Tibial nerve (tissue), 4 donors: ENCODE measurements around the gene HES6. TPM values are rescaled to one million over a fixed set of nuclear protein-coding genes. Genes with fewer than 3 reads are reported as not detected.

Experiments used
- DNase-seq, 2 donors: peaks; one replicate each; pipeline ENCODE4 v3.0.0-alpha.2; 2019; ENCODE audit warnings: low spot score in 2 of 2
- H3K27ac ChIP-seq, 4 donors: fragments of 200-600 bp; sonication (generic) in 3 of 4; one replicate each; pipeline ENCODE4 v1.5.1; 2017 to 2019; ENCODE audit warnings: mild to moderate bottlenecking in 1 of 4
- H3K27me3 ChIP-seq, 2 donors: fragments of 200-600 bp; sonication (generic) in 1 of 2; one replicate each; pipeline versions ENCODE4 v1.5.1 to v1.6.0; 2017 to 2019
- H3K36me3 ChIP-seq, 3 donors: fragments of 200-600 bp; sonication (generic); one replicate each; pipeline ENCODE4 v1.5.1; 2018 to 2019
- H3K4me1 ChIP-seq, 4 donors: fragments of 200-600 bp; sonication (generic) in 3 of 4; one replicate each; pipeline ENCODE4 v1.5.1; 2017 to 2019
- H3K4me3 ChIP-seq, 4 donors: fragments of 200-600 bp; sonication (generic) in 3 of 4; one replicate each; pipeline ENCODE4 v1.5.1; 2017 to 2019; ENCODE audit warnings: mild to moderate bottlenecking in 1 of 4, moderate library complexity in 1 of 4
- H3K9me3 ChIP-seq, 4 donors: fragments of 200-600 bp; sonication (generic) in 3 of 4; one replicate each; pipeline ENCODE4 v1.5.1; 2017 to 2019
- EP300 ChIP-seq, 2 donors: sonication (generic); formaldehyde crosslinking; IDR thresholded peaks; one replicate each; pipeline ENCODE4 v1.6.1; 2017; ENCODE audit warnings: antibody characterized with exemption in 2 of 2, mild to moderate bottlenecking in 1 of 2
- POLR2A ChIP-seq, 2 donors: fragments of 450-650 bp; IDR thresholded peaks; one replicate each; pipeline ENCODE4 v1.6.1; 2017; ENCODE audit warnings: antibody characterized with exemption in 2 of 2, mild to moderate bottlenecking in 2 of 2, moderate library complexity in 2 of 2
- WGBS, 2 donors: methylation state at CpG; one replicate each; pipeline ENCODE4 v1.1.5; 2018; 5-methylcytosine and 5-hydroxymethylcytosine counted together
- total RNA-seq, 4 donors: library from RNA; depleted of rRNA; stranded (reverse); fragments of >200 nt; gene quantifications; one replicate each; pipeline ENCODE4 v1.1.0, GENCODE V29; 2016
- TF ChIP-seq, protein P1 (sequence below), 5 experiments: fragments of 200-600 bp in 3 of 5; fragments of 450-650 bp in 2 of 5; sonication (generic) in 3 of 5; IDR thresholded peaks; one replicate each; pipeline ENCODE4 v1.5.1; 2016 to 2019; ENCODE audit warnings: antibody characterized with exemption in 5 of 5, mild to moderate bottlenecking in 3 of 5, moderate library complexity in 2 of 5

Gene HES6
- total RNA-seq, 4 donors from 2014 or later: 4.4 to 18.6 (median 12.4) TPM

GRCh38 chr2:238203094-238203972 lies 36.5 kb downstream of the HES6 start, which contains the start of gene ILKAP:
ILKAP (minus strand) TSS chr2:238203695; CDS start chr2:238203553, 142 bp downstream.
- 0% methylated on average over 6 to 73 of the region's 126 CpGs for WGBS, 2 donors
- DNase-seq: peak; percentile 53 to 72
- TF ChIP-seq POLR2A (IDR thresholded peaks at IDR 0.05): peak; percentile 74 to 88
- peak in 1 of 2 donors; percentile 68 for TF ChIP-seq EP300 (IDR thresholded peaks at IDR 0.05)
- TF ChIP-seq, protein P1, sequence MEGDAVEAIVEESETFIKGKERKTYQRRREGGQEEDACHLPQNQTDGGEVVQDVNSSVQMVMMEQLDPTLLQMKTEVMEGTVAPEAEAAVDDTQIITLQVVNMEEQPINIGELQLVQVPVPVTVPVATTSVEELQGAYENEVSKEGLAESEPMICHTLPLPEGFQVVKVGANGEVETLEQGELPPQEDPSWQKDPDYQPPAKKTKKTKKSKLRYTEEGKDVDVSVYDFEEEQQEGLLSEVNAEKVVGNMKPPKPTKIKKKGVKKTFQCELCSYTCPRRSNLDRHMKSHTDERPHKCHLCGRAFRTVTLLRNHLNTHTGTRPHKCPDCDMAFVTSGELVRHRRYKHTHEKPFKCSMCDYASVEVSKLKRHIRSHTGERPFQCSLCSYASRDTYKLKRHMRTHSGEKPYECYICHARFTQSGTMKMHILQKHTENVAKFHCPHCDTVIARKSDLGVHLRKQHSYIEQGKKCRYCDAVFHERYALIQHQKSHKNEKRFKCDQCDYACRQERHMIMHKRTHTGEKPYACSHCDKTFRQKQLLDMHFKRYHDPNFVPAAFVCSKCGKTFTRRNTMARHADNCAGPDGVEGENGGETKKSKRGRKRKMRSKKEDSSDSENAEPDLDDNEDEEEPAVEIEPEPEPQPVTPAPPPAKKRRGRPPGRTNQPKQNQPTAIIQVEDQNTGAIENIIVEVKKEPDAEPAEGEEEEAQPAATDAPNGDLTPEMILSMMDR (IDR thresholded peaks at IDR 0.05): peak in 1 of 5 experiments; percentile 56

DNA sequence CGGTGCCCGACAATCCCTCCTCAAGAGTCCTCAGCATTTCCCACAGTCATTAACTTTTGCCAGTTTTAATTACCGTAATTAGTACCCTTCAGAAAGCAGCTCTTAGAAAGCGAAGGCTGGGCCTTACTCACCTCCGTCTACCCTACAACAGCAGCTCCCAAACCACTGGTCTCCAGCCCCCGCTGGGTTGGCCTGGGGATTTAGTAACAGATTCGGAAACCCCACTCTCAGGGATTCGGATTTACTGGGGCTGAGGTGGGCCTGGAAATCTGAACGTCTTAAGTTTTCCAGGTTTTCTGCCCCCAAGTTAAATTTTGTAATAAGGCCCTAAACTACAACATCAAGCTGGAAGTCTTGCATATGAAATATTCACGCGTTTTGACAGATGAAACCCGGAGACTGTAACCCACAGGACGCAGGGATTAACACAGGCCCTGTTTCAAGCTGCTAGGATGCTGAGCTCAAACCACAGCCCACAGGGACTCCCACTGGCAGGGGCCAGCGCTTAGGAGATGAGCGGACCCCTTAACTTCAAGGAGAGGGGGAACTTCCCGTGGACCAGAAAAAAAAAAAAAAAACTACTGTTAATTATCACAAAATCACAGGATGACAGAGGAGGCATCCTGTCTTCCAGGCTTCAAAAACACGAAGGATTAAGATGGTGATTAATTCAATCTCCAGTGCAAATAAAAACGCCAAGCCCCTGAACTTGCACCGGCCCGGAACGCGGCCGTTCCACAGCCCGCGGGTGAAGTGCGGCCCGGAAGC lies 37.3 kb downstream of the HES6 start:
- DNase-seq: no peak
- Histone ChIP-seq H3K36me3 (no peaks in the 10 kb centered on the region), H3K4me1 (peaks cover 0 to 56% (median 26%) of the 10 kb centered on the region in 4 donors), H3K27ac (peak overlapping the region; percentile 77 to 93 (median 88)), H3K4me3 (peak overlapping the region; percentile 63 to 88 (median 76)), H3K27me3 (no peaks in the 10 kb centered on the region), H3K9me3 (no peaks in the 10 kb centered on the region)
- TF ChIP-seq EP300 (IDR thresholded peaks at IDR 0.05): no peak
- TF ChIP-seq, protein P1 (IDR thresholded peaks at IDR 0.05): no peak
- TF ChIP-seq POLR2A (IDR thresholded peaks at IDR 0.05): no peak
- WGBS, 2 donors: 4 to 8% methylated on average over 24 to 27 of the region's 27 CpGs

More at GRCh38 chr2:238203094-238203972, 36.5 kb downstream of the HES6 start, which contains the start of gene ILKAP:
- H3K27ac ChIP-seq: peak within 1 kb of the TSS; percentile 77 to 93 (median 90)
- H3K36me3 ChIP-seq: no peaks in the 10 kb centered on the region
- peaks cover 0 to 47% (median 26%) of the 10 kb centered on the region in 4 donors for H3K4me1 ChIP-seq
- peak within 1 kb of the TSS; percentile 63 to 88 (median 76) for H3K4me3 ChIP-seq
- no peaks in the 10 kb centered on the region for H3K27me3 ChIP-seq
- no peaks in the 10 kb centered on the region for H3K9me3 ChIP-seq

DNA sequence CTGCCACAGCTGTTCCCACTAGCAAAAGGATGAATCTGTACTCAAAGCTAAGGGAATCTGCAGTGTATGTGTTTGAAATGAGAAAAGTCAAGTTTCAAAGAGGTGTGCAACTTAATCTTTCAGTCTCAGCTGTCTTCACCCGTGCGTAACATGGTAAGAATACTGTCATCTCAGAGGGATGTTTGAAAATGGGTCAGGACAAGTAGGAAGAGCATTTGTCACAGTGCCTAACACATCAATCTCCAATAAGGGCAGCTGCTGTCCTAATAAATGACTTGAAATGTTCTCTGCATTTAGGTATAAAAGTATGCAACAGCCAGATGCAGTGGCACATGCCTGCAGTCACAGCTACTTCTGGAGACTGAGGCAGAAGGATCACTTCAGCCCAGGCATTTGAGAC lies 49.4 kb downstream of the HES6 start:
- H3K4me1 ChIP-seq: peaks cover 0 to 6% (median 2%) of the 10 kb centered on the region in 4 donors
- DNase-seq: no peak
- WGBS, 2 donors: 94 to 97% methylated on average over 2 of the region's 2 CpGs
- peaks cover 3 to 91% (median 19%) of the 10 kb centered on the region in 3 donors for H3K36me3 ChIP-seq
- no peaks in the 10 kb centered on the region for H3K9me3 ChIP-seq
- no peaks in the 10 kb centered on the region for H3K27me3 ChIP-seq
- no peak overlapping the region for H3K27ac ChIP-seq
- TF ChIP-seq, protein P1 (IDR thresholded peaks at IDR 0.05): no peak
- no peak for TF ChIP-seq POLR2A (IDR thresholded peaks at IDR 0.05)
- no peak for TF ChIP-seq EP300 (IDR thresholded peaks at IDR 0.05)
- H3K4me3 ChIP-seq: no peak overlapping the region

Other genes starting within 250 kb of the HES6 start
- 10 to 100 TPM; 13.6 to 23.3 (median 17.6) TPM for gene SCLY, start 179.0 kb downstream of the HES6 start, total RNA-seq
- 1 to 10 TPM in 1 of 4 donors, under 1 TPM in 1, not detected in 2; 0.44 to 2.1 TPM for gene ESPNL, start 139.7 kb downstream of the HES6 start, total RNA-seq
- 1 to 10 TPM in 3 of 4 donors, under 1 TPM in 1; 0.63 to 2.1 (median 1.6) TPM for gene KLHL30, start 101.4 kb downstream of the HES6 start, total RNA-seq
- not detected for gene ERFE, start 81.1 kb downstream of the HES6 start, total RNA-seq
- gene ILKAP, start 36.3 kb downstream of the HES6 start, total RNA-seq: 10 to 100 TPM; 40.8 to 53.1 (median 47.9) TPM
- gene PER2, start 48.6 kb upstream of the HES6 start, total RNA-seq: 10 to 100 TPM in 2 of 4 donors, 1 to 10 TPM in 2; 8.2 to 18.6 (median 9.8) TPM
- gene TRAF3IP1, start 80.5 kb upstream of the HES6 start, total RNA-seq: 10 to 100 TPM; 11.6 to 17.4 (median 15.7) TPM
- gene ASB1, start 186.9 kb upstream of the HES6 start, total RNA-seq: 10 to 100 TPM; 21.3 to 26.0 (median 24.2) TPM